Measurements from ENCODE around the gene ELK3. TPM values are rescaled to one million over a fixed set of nuclear protein-coding genes. Genes with fewer than 3 reads are reported as not detected.

Gene ELK3
- polyA plus RNA-seq, 3 donors: 12.1 to 14.9 (median 14.6) TPM

DNA sequence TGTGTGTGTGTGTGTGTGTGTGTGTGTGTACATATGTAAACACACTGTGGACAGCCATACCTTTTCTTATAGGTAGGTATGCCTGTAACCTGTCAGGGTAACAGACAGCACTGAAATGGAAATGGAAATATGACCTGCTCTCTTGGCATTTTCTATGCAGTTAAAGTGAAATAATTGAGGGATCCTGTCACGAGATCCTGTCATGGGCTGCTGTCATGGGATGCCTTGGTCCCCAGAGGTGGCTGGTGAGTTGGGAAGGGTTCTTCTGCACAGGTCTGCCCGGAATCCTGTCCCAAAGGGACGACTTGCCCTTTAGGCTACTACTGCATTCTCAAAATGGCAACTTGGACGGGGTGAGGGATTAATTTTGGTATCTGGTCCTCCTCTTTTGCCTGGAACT is 47.3 kb downstream of the ELK3 start:
- Mint-ChIP-seq H3K27ac (peak overlapping the region; percentile 80 to 96 (median 90)), H3K36me3 (peaks cover 39 to 66% of the 10 kb centered on the region in 2 donors), H3K27me3 (ENCODE audit: low read depth in 3 of 3) (peaks cover 0 to 3% (median 0%) of the 10 kb centered on the region in 3 donors), H3K9me3 (no peaks in the 10 kb centered on the region), H3K4me3 (no peak overlapping the region), H3K4me1 (peaks cover 47% of the 10 kb centered on the region)
- Histone ChIP-seq H3K36me3 (replicated peaks in 1 of 2; ENCODE audit: control insufficient read depth in 1 of 2, insufficient read depth in 2 of 2, low read length in 2 of 2) (peaks cover 12 to 58% of the 10 kb centered on the region in 2 donors), H3K27ac (ENCODE audit: low read depth in 1 of 2, low read length in 2 of 2) (peak overlapping the region; percentile 50 to 78), H3K4me3 (replicated peaks in 1 of 3; ENCODE audit: low read depth in 2 of 3, low read length in 3 of 3) (no peak overlapping the region), H3K9ac (ENCODE audit: insufficient read depth, low read length, poor library complexity, severe bottlenecking) (no peak overlapping the region), H4K20me1 (ENCODE audit: insufficient read depth, low read length) (peaks cover 99% of the 10 kb centered on the region), H2AFZ (ENCODE audit: insufficient read depth, low read depth, low read length, poor library complexity, severe bottlenecking) (no peak overlapping the region), H3K9me3 (replicated peaks in 1 of 2; ENCODE audit: control insufficient read depth in 1 of 2, insufficient read depth in 1 of 2, low read length in 2 of 2) (no peaks in the 10 kb centered on the region), H3K4me1 (ENCODE audit: control insufficient read depth in 1 of 2, insufficient read depth in 2 of 2, low read length in 2 of 2) (peaks cover 28 to 31% of the 10 kb centered on the region in 2 donors), H3K4me2 (replicated peaks; ENCODE audit: extremely low read depth, low read length, poor library complexity, severe bottlenecking) (no peak overlapping the region), H3K27me3 (ENCODE audit: control insufficient read depth in 2 of 2, insufficient read depth in 2 of 2, low read length in 2 of 2) (no peaks in the 10 kb centered on the region), H3K79me2 (ENCODE audit: insufficient read depth, low read length) (peaks cover 65% of the 10 kb centered on the region)
- TF ChIP-seq, protein P1, sequence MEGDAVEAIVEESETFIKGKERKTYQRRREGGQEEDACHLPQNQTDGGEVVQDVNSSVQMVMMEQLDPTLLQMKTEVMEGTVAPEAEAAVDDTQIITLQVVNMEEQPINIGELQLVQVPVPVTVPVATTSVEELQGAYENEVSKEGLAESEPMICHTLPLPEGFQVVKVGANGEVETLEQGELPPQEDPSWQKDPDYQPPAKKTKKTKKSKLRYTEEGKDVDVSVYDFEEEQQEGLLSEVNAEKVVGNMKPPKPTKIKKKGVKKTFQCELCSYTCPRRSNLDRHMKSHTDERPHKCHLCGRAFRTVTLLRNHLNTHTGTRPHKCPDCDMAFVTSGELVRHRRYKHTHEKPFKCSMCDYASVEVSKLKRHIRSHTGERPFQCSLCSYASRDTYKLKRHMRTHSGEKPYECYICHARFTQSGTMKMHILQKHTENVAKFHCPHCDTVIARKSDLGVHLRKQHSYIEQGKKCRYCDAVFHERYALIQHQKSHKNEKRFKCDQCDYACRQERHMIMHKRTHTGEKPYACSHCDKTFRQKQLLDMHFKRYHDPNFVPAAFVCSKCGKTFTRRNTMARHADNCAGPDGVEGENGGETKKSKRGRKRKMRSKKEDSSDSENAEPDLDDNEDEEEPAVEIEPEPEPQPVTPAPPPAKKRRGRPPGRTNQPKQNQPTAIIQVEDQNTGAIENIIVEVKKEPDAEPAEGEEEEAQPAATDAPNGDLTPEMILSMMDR (IDR thresholded peaks at IDR 0.05): no peak
- DNase-seq: no peak
- WGBS (ENCODE audit: insufficient coverage): 90% methylated on average over 1 of the region's 4 CpGs
- intact Hi-C loops (cut with micrococcal nuclease): no loop called here

DNA sequence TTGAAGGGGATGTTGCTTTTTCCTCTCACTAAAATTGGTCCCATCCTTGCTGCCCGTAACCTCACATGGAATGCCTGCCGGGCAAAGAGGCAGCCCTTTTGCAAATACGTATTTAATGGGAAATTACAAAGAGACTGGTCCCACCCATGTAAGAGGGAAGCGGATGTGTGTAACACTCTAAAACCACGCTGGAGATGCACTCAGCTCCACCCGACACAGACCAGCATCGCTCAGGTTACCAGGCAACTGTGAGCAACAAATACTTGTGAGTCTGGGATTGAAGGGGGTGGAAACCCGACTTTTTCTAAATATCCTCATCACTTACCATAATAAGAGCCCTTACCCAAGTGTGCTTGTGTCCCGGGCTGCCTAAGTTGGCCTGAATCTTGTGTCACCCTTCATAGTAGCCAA is 47.7 kb downstream of the ELK3 start:
- no peak overlapping the region for H3K4me3 Mint-ChIP-seq
- H3K27ac ChIP-seq (ENCODE audit: low read depth in 1 of 2, low read length in 2 of 2): peak overlapping the region; percentile 50 to 78
- WGBS (ENCODE audit: insufficient coverage): 75% methylated on average over 1 of the region's 9 CpGs
- no peaks in the 10 kb centered on the region for H3K9me3 ChIP-seq (replicated peaks in 1 of 2; ENCODE audit: control insufficient read depth in 1 of 2, insufficient read depth in 1 of 2, low read length in 2 of 2)
- H3K36me3 Mint-ChIP-seq: peaks cover 40 to 66% of the 10 kb centered on the region in 2 donors
- no peak overlapping the region for H3K9ac ChIP-seq (ENCODE audit: insufficient read depth, low read length, poor library complexity, severe bottlenecking)
- peak overlapping the region; percentile 80 to 96 (median 90) for H3K27ac Mint-ChIP-seq
- H3K36me3 ChIP-seq (replicated peaks in 1 of 2; ENCODE audit: control insufficient read depth in 1 of 2, insufficient read depth in 2 of 2, low read length in 2 of 2): peaks cover 15 to 58% of the 10 kb centered on the region in 2 donors
- no peak overlapping the region for H3K4me3 ChIP-seq (replicated peaks in 1 of 3; ENCODE audit: low read depth in 2 of 3, low read length in 3 of 3)
- peaks cover 0 to 3% (median 0%) of the 10 kb centered on the region in 3 donors for H3K27me3 Mint-ChIP-seq (ENCODE audit: low read depth in 3 of 3)
- H3K9me3 Mint-ChIP-seq: peaks cover 0 to under 1% (median 0%) of the 10 kb centered on the region in 7 donors
- no peaks in the 10 kb centered on the region for H3K27me3 ChIP-seq (ENCODE audit: control insufficient read depth in 2 of 2, insufficient read depth in 2 of 2, low read length in 2 of 2)
- peaks cover 61% of the 10 kb centered on the region for H3K79me2 ChIP-seq (ENCODE audit: insufficient read depth, low read length)
- peaks cover 23 to 29% of the 10 kb centered on the region in 2 donors for H3K4me1 ChIP-seq (ENCODE audit: control insufficient read depth in 1 of 2, insufficient read depth in 2 of 2, low read length in 2 of 2)
- peak; percentile 78 to 85 (median 83) for DNase-seq
- TF ChIP-seq, protein P1 (IDR thresholded peaks at IDR 0.05): no peak
- intact Hi-C loops (cut with micrococcal nuclease): no loop called here
- no peak overlapping the region for H3K4me2 ChIP-seq (replicated peaks; ENCODE audit: extremely low read depth, low read length, poor library complexity, severe bottlenecking)
- H2AFZ ChIP-seq (ENCODE audit: insufficient read depth, low read depth, low read length, poor library complexity, severe bottlenecking): no peak overlapping the region
- H4K20me1 ChIP-seq (ENCODE audit: insufficient read depth, low read length): peaks cover 97% of the 10 kb centered on the region
- peaks cover 43% of the 10 kb centered on the region for H3K4me1 Mint-ChIP-seq

Data from CD14-positive monocyte (primary cell).